Activated T-cell treated with anti-CD3 and anti-CD28 coated beads, Interleukin-2, amount 50 U/mL, for 48 hours (primary cell): ENCODE data around the gene PRRC2A.

Experiments
- DNase-seq, 2 experiments: peaks; one replicate each; pipeline ENCODE4 v3.0.0-alpha.2; 2020

The PRRC2A gene

GRCh38 chr6:31666337-31666965 is 45.9 kb downstream of the PRRC2A start:
- no peak for DNase-seq

GRCh38 chr6:31669676-31670075 is 49.2 kb downstream of the PRRC2A start, which contains the start of gene LY6G5B:
Gene LY6G5B, plus strand, starts transcription at chr6:31669976. Its CDS starts 975 bp downstream, at chr6:31670951.
- DNase-seq = no peak

GRCh38 chr6:31676322-31676903 is 55.9 kb downstream of the PRRC2A start:
- DNase-seq = no peak

GRCh38 chr6:31676904-31677303 is 56.4 kb downstream of the PRRC2A start:
- DNase-seq = no peak

GRCh38 chr6:31677955-31678354 is 57.4 kb downstream of the PRRC2A start:
- no peak for DNase-seq

- peak; percentile 76 to 80 for DNase-seq
These were observed 60.0 kb downstream of the PRRC2A start, which contains the start of gene LY6G5C for GRCh38 chr6:31680226-31681134. Gene LY6G5C, minus strand, starts transcription at chr6:31681067. Its CDS starts 694 bp downstream, at chr6:31680373.

GRCh38 chr6:31681135-31681671 is 60.7 kb downstream of the PRRC2A start:
- peak; percentile 60 to 70 for DNase-seq

- DNase-seq = no peak
These were observed 63.1 kb downstream of the PRRC2A start for GRCh38 chr6:31683591-31683990.

- DNase-seq = no peak
These were observed 66.0 kb downstream of the PRRC2A start for GRCh38 chr6:31686483-31686882.

- DNase-seq = no peak
These were observed 66.8 kb downstream of the PRRC2A start for GRCh38 chr6:31687321-31687720.
